ENCODE measurements around the gene PNPLA2. TPM values are rescaled to one million over a fixed set of nuclear protein-coding genes. Genes with fewer than 3 reads are reported as not detected.
A peak's percentile ranks its signal among the peaks of the same experiment; 100 is the strongest.

PNPLA2 gene
- total and polyA plus RNA-seq, 10 of the 15 experiments (the other 5 are each of a cell fraction or from before 2014, with no cell fraction given) = 0.19 to 34.0 (median 8.1) TPM

GRCh38 chr11:859394-860131, 40.8 kb downstream of the PNPLA2 start:
- no peak overlapping the region for H2AFZ ChIP-seq (ENCODE audit: control insufficient read depth, low read depth, low read length)
- FAIRE-seq = no peak
- H3K9me3 ChIP-seq (replicated peaks; ENCODE audit: control insufficient read depth, insufficient read depth, low read length) = no peaks in the 10 kb centered on the region
- RAD21 ChIA-PET (ENCODE audit: unreplicated experiment) = no interaction called here
- H3K4me3 ChIP-seq = no peak overlapping the region
- POLR2A ChIA-PET = no interaction called here
- H3K79me2 ChIP-seq (ENCODE audit: control insufficient read depth, insufficient read depth, low read length) = no peaks in the 10 kb centered on the region
- H3K4me1 ChIP-seq (ENCODE audit: control insufficient read depth, insufficient read depth, low read length) = no peaks in the 10 kb centered on the region
- 54% methylated on average over 21 of the region's 31 CpGs for WGBS (ENCODE audit: insufficient coverage, insufficient replicate concordance, low lambda C conversion rate, missing lambda C conversion rate)
- ATAC-seq = peak; percentile 43
- H3K4me2 ChIP-seq (ENCODE audit: control insufficient read depth, insufficient read depth) = no peak overlapping the region
- no TSS peak for BruUV-seq (replicated peaks)
- TF ChIP-seq POLR2A (IDR thresholded peaks at IDR 0.05; ENCODE audit: low read depth, low read length) (0 out of 2 replicates have a peak, but pooled peaks have one; percentile 30), USF1 (IDR thresholded peaks at IDR 0.05; ENCODE audit: borderline replicate concordance, extremely low read length, insufficient read depth, low read depth, low read length) (peak; percentile 37), BRCA1 (IDR thresholded peaks at IDR 0.05; ENCODE audit: low read depth, low read length) (no peak), ZBTB11 (CRISPR knock-in tag; IDR thresholded peaks at IDR 0.05) (no peak)
- SMC1A ChIA-PET (ENCODE audit: uncharacterized antibody, unreplicated experiment) = no interaction called here
- no peak overlapping the region for H3K9ac ChIP-seq (ENCODE audit: control insufficient read depth, insufficient read depth, low read length)
- intact Hi-C loops (cut with micrococcal nuclease; ENCODE audit: unreplicated experiment) = no loop called here
- H3K27ac ChIP-seq (ENCODE audit: control insufficient read depth, insufficient read depth) = no peak overlapping the region
- H3K27me3 ChIP-seq (replicated peaks in 1 of 2; ENCODE audit: control insufficient read depth in 2 of 2, insufficient read depth in 2 of 2, low read length in 1 of 2) = no peaks in the 10 kb centered on the region
- CTCF ChIA-PET = no interaction called here
- H3K36me3 ChIP-seq (ENCODE audit: control insufficient read depth in 2 of 2, insufficient read depth in 2 of 2, low read length in 1 of 2) = no peaks in the 10 kb centered on the region
- H4K20me1 ChIP-seq (ENCODE audit: control insufficient read depth, insufficient read depth) = no peaks in the 10 kb centered on the region
- in situ Hi-C loops (cut with MboI) = no loop called here
- no peak for DNase-seq (ENCODE audit: low read depth, low spot score)

Data from GM12878 (cell line).